BLaER1 (cell line): ENCODE measurements around the gene SETDB2.

ENCODE experiments used
- H3K27ac ChIP-seq: shearing (Covaris generic); formaldehyde crosslinking; 2 replicates; pipeline ENCODE4 v1.8.1; 2022
- H3K27me3 ChIP-seq: shearing (Covaris generic); formaldehyde crosslinking; 2 replicates; pipeline ENCODE4 v1.8.1; 2022
- H3K36me3 ChIP-seq: shearing (Covaris generic); formaldehyde crosslinking; 2 replicates; pipeline ENCODE4 v1.8.1; 2022
- H3K4me1 ChIP-seq: shearing (Covaris generic); formaldehyde crosslinking; 2 replicates; pipeline ENCODE4 v1.8.1; 2022
- H3K4me2 ChIP-seq: shearing (Covaris generic); formaldehyde crosslinking; 2 replicates; pipeline ENCODE4 v1.8.1; 2022
- H3K4me3 ChIP-seq: shearing (Covaris generic); formaldehyde crosslinking; 2 replicates; pipeline ENCODE4 v1.8.1; 2022
- H3K9ac ChIP-seq: shearing (Covaris generic); formaldehyde crosslinking; 2 replicates; pipeline ENCODE4 v1.8.1; 2022
- H3K9me3 ChIP-seq: shearing (Covaris generic); formaldehyde crosslinking; 2 replicates; pipeline ENCODE4 v1.8.1; 2022
- H4K20me1 ChIP-seq: shearing (Covaris generic); formaldehyde crosslinking; 2 replicates; pipeline ENCODE4 v1.8.1; 2022
- Cebpa-rat ChIP-seq: shearing (Covaris generic); IDR thresholded peaks from 2 replicates; pipeline ENCODE4 v1.8.1; 2022

Gene SETDB2

DNA sequence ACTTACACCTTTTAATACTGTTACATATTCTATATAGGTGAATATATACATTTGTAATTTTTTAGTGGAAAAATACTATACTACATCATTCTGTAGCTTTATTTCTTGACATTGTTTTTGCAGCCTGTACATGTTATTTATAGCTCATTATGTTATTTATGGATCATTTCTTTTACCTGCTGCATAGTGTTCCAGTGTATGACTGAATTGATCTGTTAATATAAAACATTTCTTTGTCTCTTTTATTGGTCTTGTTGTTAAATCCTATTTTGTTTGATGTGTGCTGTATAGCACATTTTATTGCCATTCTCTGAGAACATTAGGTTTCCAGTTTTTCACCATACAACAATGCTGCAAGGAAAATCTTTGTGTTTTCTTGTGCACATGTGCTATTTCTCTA lies 2.4 kb downstream of the SETDB2 start:
- no peaks in the 10 kb centered on the region for H3K36me3 ChIP-seq
- H3K9me3 ChIP-seq = no peaks in the 10 kb centered on the region
- H3K4me1 ChIP-seq = peaks cover 63% of the 10 kb centered on the region
- H3K4me2 ChIP-seq = peak overlapping the region; percentile 85
- peak overlapping the region; percentile 79 for H3K4me3 ChIP-seq
- no peaks in the 10 kb centered on the region for H3K27me3 ChIP-seq
- H4K20me1 ChIP-seq = no peaks in the 10 kb centered on the region
- H3K9ac ChIP-seq = no peak overlapping the region
- no peak for TF ChIP-seq Cebpa-rat
- H3K27ac ChIP-seq = peak overlapping the region; percentile 47; the same call in 1 of the 2 replicates

GRCh38 chr13:49448753-49449152 lies 4.7 kb downstream of the SETDB2 start:
- H3K4me3 ChIP-seq = no peak overlapping the region
- H3K9me3 ChIP-seq = no peaks in the 10 kb centered on the region
- H3K27me3 ChIP-seq = no peaks in the 10 kb centered on the region
- no peak overlapping the region for H3K9ac ChIP-seq
- no peak for TF ChIP-seq Cebpa-rat
- peaks cover 64% of the 10 kb centered on the region for H3K4me1 ChIP-seq
- H3K36me3 ChIP-seq = peaks cover 16% of the 10 kb centered on the region; the same call in 1 of the 2 replicates
- peak overlapping the region; percentile 85; the same call in 1 of the 2 replicates for H3K4me2 ChIP-seq
- no peaks in the 10 kb centered on the region for H4K20me1 ChIP-seq
- no peak overlapping the region for H3K27ac ChIP-seq

GRCh38 chr13:49450105-49450819 lies 6.2 kb downstream of the SETDB2 start:
- H3K9me3 ChIP-seq = no peaks in the 10 kb centered on the region
- H3K9ac ChIP-seq = peak overlapping the region; percentile 29; the same call in 1 of the 2 replicates
- TF ChIP-seq Cebpa-rat = no peak

GRCh38 chr13:49452725-49453457 lies 8.8 kb downstream of the SETDB2 start:
- Histone ChIP-seq H3K36me3 (peaks cover 17% of the 10 kb centered on the region), H3K27me3 (no peaks in the 10 kb centered on the region), H4K20me1 (no peaks in the 10 kb centered on the region), H3K27ac (no peak overlapping the region), H3K4me1 (peaks cover 55% of the 10 kb centered on the region), H3K4me2 (no peak overlapping the region), H3K9me3 (no peaks in the 10 kb centered on the region), H3K4me3 (no peak overlapping the region), H3K9ac (no peak overlapping the region)
- no peak for TF ChIP-seq Cebpa-rat

More at GRCh38 chr13:49450105-49450819, 6.2 kb downstream of the SETDB2 start:
- no peaks in the 10 kb centered on the region for H3K27me3 ChIP-seq
- peaks cover 16% of the 10 kb centered on the region; the same call in 1 of the 2 replicates for H3K36me3 ChIP-seq
- peak overlapping the region; percentile 77 for H3K27ac ChIP-seq
- peaks cover 78% of the 10 kb centered on the region for H3K4me1 ChIP-seq
- peak overlapping the region; percentile 74 for H3K4me2 ChIP-seq
- H4K20me1 ChIP-seq = no peaks in the 10 kb centered on the region
- H3K4me3 ChIP-seq = no peak overlapping the region

DNA sequence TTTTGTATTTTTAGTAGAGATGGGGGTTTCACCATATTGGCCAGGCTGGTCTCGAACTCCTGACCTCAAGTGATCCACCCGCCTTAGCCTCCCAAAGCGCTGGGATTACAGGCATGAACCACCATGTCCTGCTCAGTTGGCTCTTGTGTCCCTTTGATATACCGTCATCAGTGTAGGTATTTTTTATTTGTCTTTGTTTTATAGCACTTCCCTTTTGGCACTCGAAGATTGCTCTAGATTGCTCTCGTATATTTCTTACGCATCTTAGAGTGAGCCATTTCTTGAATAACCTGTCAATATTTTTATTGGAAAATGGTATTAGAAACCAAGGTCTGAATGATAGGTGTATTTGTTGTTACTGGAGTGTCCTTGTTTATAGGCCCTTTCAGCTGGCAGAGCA lies 9.4 kb downstream of the SETDB2 start:
- H3K9ac ChIP-seq = no peak overlapping the region
- no peaks in the 10 kb centered on the region for H3K27me3 ChIP-seq
- no peak for TF ChIP-seq Cebpa-rat
- 0 out of 2 replicates have a peak overlapping the region, but pooled peaks have one; percentile 49 for H3K4me2 ChIP-seq
- peaks cover 22% of the 10 kb centered on the region for H3K36me3 ChIP-seq
- peaks cover 49% of the 10 kb centered on the region for H3K4me1 ChIP-seq
- H3K27ac ChIP-seq = no peak overlapping the region
- H4K20me1 ChIP-seq = no peaks in the 10 kb centered on the region
- H3K4me3 ChIP-seq = no peak overlapping the region
- no peaks in the 10 kb centered on the region for H3K9me3 ChIP-seq

DNA sequence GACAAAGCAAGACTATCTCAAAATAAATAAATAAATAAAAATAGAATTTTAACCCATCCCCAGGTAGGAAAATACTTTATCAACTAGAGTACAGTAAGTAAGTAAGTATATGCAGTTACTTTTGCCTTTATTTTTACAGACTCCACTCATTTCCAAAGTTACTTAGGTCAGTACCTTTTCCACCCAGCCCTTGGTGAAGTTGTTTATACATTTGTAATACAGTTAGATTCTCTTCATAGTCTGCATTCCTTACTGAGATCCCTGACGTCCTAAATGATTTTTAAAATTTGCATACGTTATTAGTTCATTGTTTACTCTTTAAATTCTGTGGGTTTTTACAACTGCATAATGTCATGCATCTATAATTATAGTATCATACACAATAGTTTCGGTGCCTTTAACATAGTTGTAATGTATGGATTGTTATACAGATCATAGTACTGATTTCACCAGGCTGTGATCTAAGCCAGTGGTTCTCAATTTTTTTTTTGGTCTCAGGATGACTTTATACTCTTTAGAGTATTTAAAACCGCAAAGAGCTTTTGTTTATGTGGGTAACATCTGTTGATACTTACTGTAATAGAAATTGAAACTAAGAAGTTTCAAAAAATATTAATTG lies 10.4 kb downstream of the SETDB2 start:
- peak overlapping the region; percentile 49 for H3K4me2 ChIP-seq
- H3K36me3 ChIP-seq = peaks cover 25% of the 10 kb centered on the region
- no peaks in the 10 kb centered on the region for H4K20me1 ChIP-seq
- H3K27ac ChIP-seq = no peak overlapping the region
- no peaks in the 10 kb centered on the region for H3K9me3 ChIP-seq
- H3K4me1 ChIP-seq = peaks cover 41% of the 10 kb centered on the region
- H3K4me3 ChIP-seq = no peak overlapping the region
- no peak overlapping the region; the same call in 1 of the 2 replicates for H3K9ac ChIP-seq
- H3K27me3 ChIP-seq = no peaks in the 10 kb centered on the region
- TF ChIP-seq Cebpa-rat = no peak

DNA sequence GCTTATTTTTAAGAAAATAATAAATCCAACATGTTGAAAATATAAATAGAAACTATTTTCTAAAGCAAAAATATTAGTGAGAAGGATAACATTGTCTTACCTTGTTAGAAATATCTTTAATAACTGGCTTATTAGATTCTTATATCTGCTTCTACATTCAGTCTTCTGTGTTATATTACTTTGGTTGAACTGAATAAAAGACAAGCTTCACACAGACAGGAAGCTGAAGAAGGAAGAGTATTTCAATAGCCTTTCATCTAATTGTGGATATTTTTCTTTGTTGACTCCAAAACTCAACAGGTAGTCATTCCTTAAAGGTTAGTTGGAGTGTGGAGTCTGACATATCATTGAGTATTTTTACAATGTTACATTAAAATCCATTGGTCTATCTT lies 10.9 kb downstream of the SETDB2 start:
- H3K36me3 ChIP-seq = peaks cover 25% of the 10 kb centered on the region
- H4K20me1 ChIP-seq = no peaks in the 10 kb centered on the region
- no peak overlapping the region for H3K27ac ChIP-seq
- no peak overlapping the region for H3K4me3 ChIP-seq
- H3K4me2 ChIP-seq = no peak overlapping the region
- H3K9me3 ChIP-seq = no peaks in the 10 kb centered on the region
- TF ChIP-seq Cebpa-rat = no peak
- no peaks in the 10 kb centered on the region for H3K27me3 ChIP-seq
- H3K4me1 ChIP-seq = peaks cover 36% of the 10 kb centered on the region
- no peak overlapping the region for H3K9ac ChIP-seq

- Histone ChIP-seq H3K4me2 (no peak overlapping the region), H3K27ac (no peak overlapping the region), H3K27me3 (no peaks in the 10 kb centered on the region), H3K9me3 (peaks cover 8% of the 10 kb centered on the region), H4K20me1 (no peaks in the 10 kb centered on the region), H3K36me3 (peaks cover 34% of the 10 kb centered on the region), H3K4me1 (peaks cover 29% of the 10 kb centered on the region), H3K4me3 (no peak overlapping the region), H3K9ac (no peak overlapping the region)
- no peak for TF ChIP-seq Cebpa-rat
Observed at GRCh38 chr13:49456156-49456555, 12.1 kb downstream of the SETDB2 start.

DNA sequence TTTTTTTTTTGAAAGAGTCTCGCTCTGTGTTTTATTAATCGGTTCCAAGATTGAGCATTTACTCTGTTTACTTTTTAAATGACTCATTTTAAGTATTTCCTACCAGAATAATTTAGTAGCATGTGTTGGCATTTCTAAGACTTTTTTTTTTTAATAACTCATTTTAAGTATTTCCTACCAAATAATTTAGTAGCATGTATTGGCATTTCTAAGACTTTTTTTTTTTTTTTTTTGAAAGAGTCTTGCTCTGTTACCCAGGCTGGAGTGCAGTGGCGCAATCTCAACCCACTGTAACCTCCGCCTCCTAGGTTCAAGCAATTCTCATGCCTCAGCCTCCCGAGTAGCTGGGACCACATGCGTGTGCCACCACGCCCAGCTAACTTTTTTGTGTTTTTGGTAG lies 13.1 kb downstream of the SETDB2 start:
- Histone ChIP-seq H3K27ac (no peak overlapping the region), H4K20me1 (no peaks in the 10 kb centered on the region), H3K27me3 (no peaks in the 10 kb centered on the region), H3K9me3 (peaks cover 18% of the 10 kb centered on the region), H3K9ac (no peak overlapping the region), H3K4me1 (peaks cover 29% of the 10 kb centered on the region), H3K36me3 (peaks cover 38% of the 10 kb centered on the region), H3K4me3 (no peak overlapping the region), H3K4me2 (no peak overlapping the region)
- no peak for TF ChIP-seq Cebpa-rat

- Histone ChIP-seq H3K36me3 (peaks cover 52% of the 10 kb centered on the region), H3K9me3 (peaks cover 38% of the 10 kb centered on the region)
Observed at GRCh38 chr13:49459580-49459979, 15.5 kb downstream of the SETDB2 start.

More at GRCh38 chr13:49459580-49459979, 15.5 kb downstream of the SETDB2 start:
- Histone ChIP-seq H3K4me1 (peaks cover 10% of the 10 kb centered on the region), H3K4me2 (no peak overlapping the region), H4K20me1 (no peaks in the 10 kb centered on the region), H3K9ac (no peak overlapping the region), H3K4me3 (no peak overlapping the region), H3K27me3 (no peaks in the 10 kb centered on the region), H3K27ac (no peak overlapping the region)
- no peak for TF ChIP-seq Cebpa-rat
